HEK293T (cell line): Measurements from ENCODE around the gene NFXL1.

Experiments used
- ARNT ChIP-seq: fragments of 450-650 bp; IDR thresholded peaks from 2 replicates; pipeline ENCODE4 v1.6.1; 2017; ENCODE audit warnings: mild to moderate bottlenecking
- CTBP1 ChIP-seq: fragments of 450-650 bp; IDR thresholded peaks from 2 replicates; pipeline ENCODE4 v1.6.1; 2016; ENCODE audit warnings: borderline replicate concordance
- ELF4 ChIP-seq: fragments of 450-650 bp; IDR thresholded peaks from 2 replicates; pipeline ENCODE4 v1.6.1; 2017; ENCODE audit warnings: antibody characterized with exemption
- FOXA1 ChIP-seq: fragments of 450-650 bp; IDR thresholded peaks from 2 replicates; pipeline ENCODE4 v1.6.1; 2016; ENCODE audit warnings: mild to moderate bottlenecking
- FOXK2 ChIP-seq: fragments of 450-650 bp; IDR thresholded peaks from 2 replicates; pipeline ENCODE4 v1.6.1; 2016; ENCODE audit warnings: mild to moderate bottlenecking
- FOXM1 ChIP-seq: fragments of 450-650 bp; IDR thresholded peaks from 2 replicates; pipeline ENCODE4 v1.6.1; 2017; ENCODE audit warnings: mild to moderate bottlenecking, borderline replicate concordance
- HDGF ChIP-seq: fragments of 450-650 bp; IDR thresholded peaks from 2 replicates; pipeline ENCODE4 v1.6.1; 2017; ENCODE audit warnings: antibody characterized with exemption, borderline replicate concordance
- LEF1 ChIP-seq: fragments of 450-650 bp; IDR thresholded peaks from 2 replicates; pipeline ENCODE4 v1.6.1; 2017; ENCODE audit warnings: mild to moderate bottlenecking, borderline replicate concordance
- NFRKB ChIP-seq: fragments of 450-650 bp; IDR thresholded peaks from 2 replicates; pipeline ENCODE4 v1.6.1; 2016; ENCODE audit warnings: mild to moderate bottlenecking, moderate library complexity
- SP1 ChIP-seq: fragments of 450-650 bp; IDR thresholded peaks from 2 replicates; pipeline ENCODE4 v1.6.1; 2017
- SUZ12 ChIP-seq: fragments of 450-650 bp; IDR thresholded peaks from 2 replicates; pipeline ENCODE4 v1.6.1; 2016; ENCODE audit warnings: mild to moderate bottlenecking
- TARDBP ChIP-seq: fragments of 450-650 bp; IDR thresholded peaks from 2 replicates; pipeline ENCODE4 v1.6.1; 2016
- ZNF384 ChIP-seq: fragments of 450-650 bp; IDR thresholded peaks from 2 replicates; pipeline ENCODE4 v1.6.1; 2016

DNA sequence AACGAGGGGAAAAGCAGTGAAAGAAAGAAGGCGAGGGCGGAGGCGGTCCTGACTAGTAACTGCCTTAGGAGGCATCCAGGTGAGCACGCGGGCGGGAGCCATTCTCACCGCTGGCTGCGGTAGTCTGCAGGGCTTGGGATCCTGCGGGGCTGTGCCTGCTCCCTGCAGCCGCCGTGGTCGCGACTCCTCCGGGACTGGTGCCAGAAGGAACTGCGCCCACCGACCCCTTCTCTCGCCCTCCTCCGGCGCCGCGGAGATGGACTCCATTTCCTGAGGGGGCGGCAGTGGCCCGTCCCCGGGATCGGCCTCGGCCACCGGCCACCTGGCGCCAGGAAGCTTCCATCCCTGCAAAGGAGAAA is 543 bp downstream of the NFXL1 start:
- no peak for TF ChIP-seq SP1
- TF ChIP-seq ZNF384: no peak
- no peak for TF ChIP-seq FOXA1
- TF ChIP-seq CTBP1: no peak
- no peak for TF ChIP-seq FOXK2
- no peak for TF ChIP-seq FOXM1
- TF ChIP-seq SUZ12: no peak
- no peak for TF ChIP-seq TARDBP
- no peak for TF ChIP-seq ARNT
- no peak for TF ChIP-seq HDGF
- no peak for TF ChIP-seq NFRKB
- no peak for TF ChIP-seq LEF1
- no peak for TF ChIP-seq ELF4
